ENCODE measurements around the gene SPSB1.

GRCh38 chr1:9293241-9293532 is 493 bp downstream of the SPSB1 start:
- no peak for TF ChIP-seq POLR2AphosphoS5 (IDR thresholded peaks at IDR 0.05)
- no peak for TF ChIP-seq EP300 (conservative IDR thresholded peaks at IDR 0.05; ENCODE audit: poor library complexity, severe bottlenecking)

Data from neural cell (in vitro differentiated cells).